Astrocyte (in vitro differentiated cells and primary cell): ENCODE measurements around the gene PLAAT5. TPM values are rescaled to one million over a fixed set of nuclear protein-coding genes. Genes with fewer than 3 reads are reported as not detected.

Experiments
- DNase-seq: peaks from one replicate; pipeline ENCODE4 v3.0.0-alpha.2; 2010; ENCODE audit warnings: low read depth
- FAIRE-seq: peaks from 2 replicates; lab custom pipeline; 2011; peaks lifted over from hg19 to GRCh38; lab: Jason Lieb, UNC
- H2AFZ ChIP-seq: 2 replicates; pipeline ENCODE4 v1.6.0; 2012; ENCODE audit warnings: low read depth, low read length, inconsistent platforms
- H3K27ac ChIP-seq: 2 replicates; pipeline ENCODE4 v1.5.1; 2011; ENCODE audit warnings: low read depth, low read length, inconsistent platforms
- H3K27me3 ChIP-seq: 2 replicates; pipeline ENCODE4 v1.6.0; 2011; ENCODE audit warnings: low read length, inconsistent platforms; ENCODE audit not compliant: insufficient read depth
- H3K36me3 ChIP-seq: 2 replicates; pipeline ENCODE4 v1.5.1; 2011; ENCODE audit warnings: low read length, inconsistent platforms; ENCODE audit not compliant: insufficient read depth
- H3K4me1 ChIP-seq: 2 replicates; pipeline ENCODE4 v1.5.1; 2011; ENCODE audit warnings: low read length, inconsistent platforms; ENCODE audit not compliant: insufficient read depth
- H3K4me2 ChIP-seq: 2 replicates; pipeline ENCODE4 v1.6.0; 2012; ENCODE audit warnings: low read length, inconsistent platforms
- H3K4me3 ChIP-seq: 2 replicates; pipeline ENCODE4 v1.5.1; 2011; ENCODE audit warnings: low read depth, mild to moderate bottlenecking, low read length, inconsistent platforms; ENCODE audit not compliant: insufficient read depth
- H3K79me2 ChIP-seq: 2 replicates; pipeline ENCODE4 v1.6.0; 2012; ENCODE audit warnings: mild to moderate bottlenecking, low read length, inconsistent platforms; ENCODE audit not compliant: insufficient read depth
- H3K9ac ChIP-seq: 2 replicates; pipeline ENCODE4 v1.6.0; 2012; ENCODE audit warnings: mild to moderate bottlenecking, low read length, inconsistent platforms
- H3K9me3 ChIP-seq: 2 replicates; pipeline ENCODE4 v1.5.1; 2012; ENCODE audit warnings: low read depth, mild to moderate bottlenecking, low read length, inconsistent platforms; ENCODE audit not compliant: insufficient read depth
- H4K20me1 ChIP-seq: 2 replicates; pipeline ENCODE4 v1.6.0; 2012; ENCODE audit warnings: low read length, inconsistent platforms; ENCODE audit not compliant: insufficient read depth
- H3K27ac Mint-ChIP-seq: one replicate; pipeline ENCODE4 v1.8.0; 2021; ENCODE audit warnings: mild to moderate bottlenecking, mixed read lengths; ENCODE audit not compliant: unreplicated experiment
- H3K27me3 Mint-ChIP-seq: one replicate; pipeline ENCODE4 v1.8.0; 2021; ENCODE audit warnings: low read depth, mixed read lengths; ENCODE audit not compliant: unreplicated experiment
- H3K36me3 Mint-ChIP-seq: one replicate; pipeline ENCODE4 v1.8.0; 2021; ENCODE audit warnings: low read depth, mixed read lengths; ENCODE audit not compliant: unreplicated experiment
- H3K4me1 Mint-ChIP-seq: one replicate; pipeline ENCODE4 v1.8.0; 2021; ENCODE audit warnings: low read depth, mixed read lengths; ENCODE audit not compliant: unreplicated experiment
- H3K4me3 Mint-ChIP-seq: one replicate; pipeline ENCODE4 v1.8.0; 2021; ENCODE audit warnings: mild to moderate bottlenecking, moderate library complexity, mixed read lengths; ENCODE audit not compliant: unreplicated experiment
- H3K9me3 Mint-ChIP-seq: one replicate; pipeline ENCODE4 v1.8.0; 2021; ENCODE audit warnings: mild to moderate bottlenecking, mixed read lengths; ENCODE audit not compliant: unreplicated experiment
- CTCF ChIP-seq: IDR thresholded peaks from 2 replicates; pipeline ENCODE4 v1.5.1; 2011; ENCODE audit warnings: low read depth, mild to moderate bottlenecking, inconsistent platforms, low read length, moderate library complexity; ENCODE audit not compliant: insufficient read depth
- EZH2 ChIP-seq: IDR thresholded peaks from 2 replicates; pipeline ENCODE4 v1.6.1; 2012; ENCODE audit warnings: mild to moderate bottlenecking, low read length, inconsistent platforms; ENCODE audit not compliant: insufficient read depth
- total RNA-seq: library from RNA; stranded (reverse); gene quantifications from 2 replicates; pipeline ENCODE4 v1.2.1, GENCODE V29; 2021

Gene PLAAT5
- total RNA-seq, 1 donor from 2014 or later: 0.36 TPM

- Histone ChIP-seq H3K27me3 (no peaks in the 10 kb centered on the region), H3K36me3 (no peaks in the 10 kb centered on the region), H3K9me3 (no peaks in the 10 kb centered on the region), H3K4me3 (no peak overlapping the region), H3K27ac (no peak overlapping the region), H3K9ac (no peak overlapping the region), H3K79me2 (no peaks in the 10 kb centered on the region), H3K4me1 (peaks cover 17% of the 10 kb centered on the region), H4K20me1 (no peaks in the 10 kb centered on the region), H3K4me2 (no peak overlapping the region), H2AFZ (no peak overlapping the region)
- FAIRE-seq (no peak), DNase-seq (no peak)
- TF ChIP-seq EZH2 (no peak), CTCF (no peak)
- Mint-ChIP-seq H3K4me3 (no peak overlapping the region), H3K9me3 (no peaks in the 10 kb centered on the region), H3K36me3 (peaks cover 1% of the 10 kb centered on the region), H3K27me3 (peaks cover 3% of the 10 kb centered on the region), H3K27ac (no peak overlapping the region), H3K4me1 (peaks cover 15% of the 10 kb centered on the region)
Observed at GRCh38 chr11:63527667-63528066, 36.7 kb upstream of the PLAAT5 start.

GRCh38 chr11:63523151-63523550, 32.2 kb upstream of the PLAAT5 start:
- no peaks in the 10 kb centered on the region for H3K9me3 ChIP-seq
- Mint-ChIP-seq H3K4me3 (no peak overlapping the region), H3K9me3 (peaks cover 2% of the 10 kb centered on the region), H3K36me3 (peaks cover 1% of the 10 kb centered on the region), H3K27ac (no peak overlapping the region), H3K27me3 (no peaks in the 10 kb centered on the region), H3K4me1 (peaks cover 5% of the 10 kb centered on the region)
- no peak for DNase-seq
- TF ChIP-seq CTCF: no peak
- TF ChIP-seq EZH2: no peak
- H3K4me1 ChIP-seq: no peaks in the 10 kb centered on the region
- no peak overlapping the region for H3K4me3 ChIP-seq
- H3K4me2 ChIP-seq: no peak overlapping the region
- FAIRE-seq: no peak
- H3K27me3 ChIP-seq: no peaks in the 10 kb centered on the region
- H3K36me3 ChIP-seq: no peaks in the 10 kb centered on the region
- no peak overlapping the region for H3K27ac ChIP-seq
- H3K79me2 ChIP-seq: no peaks in the 10 kb centered on the region
- no peaks in the 10 kb centered on the region for H4K20me1 ChIP-seq
- no peak overlapping the region for H2AFZ ChIP-seq
- H3K9ac ChIP-seq: no peak overlapping the region

- H3K9ac ChIP-seq: no peak overlapping the region
- no peak overlapping the region for H3K4me3 Mint-ChIP-seq
- no peaks in the 10 kb centered on the region for H3K27me3 ChIP-seq
- TF ChIP-seq CTCF: no peak
- no peak for TF ChIP-seq EZH2
- no peaks in the 10 kb centered on the region for H4K20me1 ChIP-seq
- H3K79me2 ChIP-seq: no peaks in the 10 kb centered on the region
- H3K27ac ChIP-seq: no peak overlapping the region
- H3K36me3 ChIP-seq: no peaks in the 10 kb centered on the region
- no peak overlapping the region for H2AFZ ChIP-seq
- no peak overlapping the region for H3K4me2 ChIP-seq
- no peaks in the 10 kb centered on the region for H3K9me3 ChIP-seq
- DNase-seq (peak; percentile 36), FAIRE-seq (no peak)
- peaks cover 5% of the 10 kb centered on the region for H3K4me1 Mint-ChIP-seq
- no peaks in the 10 kb centered on the region for H3K4me1 ChIP-seq
- H3K4me3 ChIP-seq: no peak overlapping the region
- H3K27me3 Mint-ChIP-seq: no peaks in the 10 kb centered on the region
- H3K36me3 Mint-ChIP-seq: peaks cover 1% of the 10 kb centered on the region
- no peak overlapping the region for H3K27ac Mint-ChIP-seq
- H3K9me3 Mint-ChIP-seq: peaks cover 2% of the 10 kb centered on the region
Observed at GRCh38 chr11:63521896-63522295, 30.9 kb upstream of the PLAAT5 start.
